Keratinocyte (primary cell): Measurements from ENCODE around the gene DKC1.

Experiments
- EZH2 ChIP-seq: IDR thresholded peaks from one replicate; pipeline ENCODE4 v1.6.1; 2012; ENCODE audit warnings: inconsistent platforms, mild to moderate bottlenecking, low read length, moderate library complexity
- TF ChIP-seq, protein P1 (sequence below), 3 experiments: IDR thresholded peaks in 1 of 3; conservative IDR thresholded peaks in 1 of 3; optimal IDR thresholded peaks in 1 of 3; 2 replicates in 2 of 3; 3 replicates in 1 of 3; pipeline versions ENCODE3 to v1.5.1; 2011; ENCODE audit warnings: low read length in 3 of 3, mild to moderate bottlenecking in 3 of 3, moderate library complexity in 2 of 3, control low read depth in 1 of 3, inconsistent platforms in 1 of 3; ENCODE audit not compliant: insufficient read depth in 2 of 3; ENCODE audit errors: extremely low read depth in 1 of 3

DNA sequence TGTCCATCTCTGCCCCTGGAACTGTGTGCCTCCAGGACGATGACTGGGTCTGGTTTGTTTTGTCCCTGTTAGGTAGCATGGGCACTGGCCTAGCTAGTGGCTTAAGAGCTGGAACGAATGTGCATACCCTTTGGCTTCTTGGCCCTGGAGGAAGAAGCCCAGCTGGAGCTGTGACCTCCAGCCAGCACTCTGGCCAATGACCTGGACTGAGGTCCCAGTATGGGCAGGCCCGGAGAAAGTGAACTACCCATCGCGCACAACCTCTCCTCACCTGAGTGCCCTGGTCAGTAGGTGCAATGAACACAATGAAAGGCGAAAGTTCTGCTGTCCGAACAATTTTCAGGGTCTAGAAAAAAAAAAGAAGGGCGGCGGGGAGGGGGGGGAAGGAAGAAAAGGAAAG, 18.3 kb downstream of the DKC1 start:
- TF ChIP-seq, protein P1, sequence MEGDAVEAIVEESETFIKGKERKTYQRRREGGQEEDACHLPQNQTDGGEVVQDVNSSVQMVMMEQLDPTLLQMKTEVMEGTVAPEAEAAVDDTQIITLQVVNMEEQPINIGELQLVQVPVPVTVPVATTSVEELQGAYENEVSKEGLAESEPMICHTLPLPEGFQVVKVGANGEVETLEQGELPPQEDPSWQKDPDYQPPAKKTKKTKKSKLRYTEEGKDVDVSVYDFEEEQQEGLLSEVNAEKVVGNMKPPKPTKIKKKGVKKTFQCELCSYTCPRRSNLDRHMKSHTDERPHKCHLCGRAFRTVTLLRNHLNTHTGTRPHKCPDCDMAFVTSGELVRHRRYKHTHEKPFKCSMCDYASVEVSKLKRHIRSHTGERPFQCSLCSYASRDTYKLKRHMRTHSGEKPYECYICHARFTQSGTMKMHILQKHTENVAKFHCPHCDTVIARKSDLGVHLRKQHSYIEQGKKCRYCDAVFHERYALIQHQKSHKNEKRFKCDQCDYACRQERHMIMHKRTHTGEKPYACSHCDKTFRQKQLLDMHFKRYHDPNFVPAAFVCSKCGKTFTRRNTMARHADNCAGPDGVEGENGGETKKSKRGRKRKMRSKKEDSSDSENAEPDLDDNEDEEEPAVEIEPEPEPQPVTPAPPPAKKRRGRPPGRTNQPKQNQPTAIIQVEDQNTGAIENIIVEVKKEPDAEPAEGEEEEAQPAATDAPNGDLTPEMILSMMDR (optimal IDR thresholded peaks at IDR 0.05 in 1 of 3, IDR thresholded peaks at IDR 0.05 in 1 of 3, conservative IDR thresholded peaks at IDR 0.05 in 1 of 3; ENCODE audit: extremely low read depth in 1 of 3, insufficient read depth in 2 of 3, low read length in 3 of 3): no peak
- no peak for TF ChIP-seq EZH2
